Neural cell (in vitro differentiated cells): ENCODE measurements around the gene NUP210L.

ENCODE experiments used
- EP300 ChIP-seq: fragments of 450-650 bp; conservative IDR thresholded peaks from 2 replicates; pipeline ENCODE4 v1.6.1; 2014; ENCODE audit warnings: antibody characterized with exemption, mild to moderate bottlenecking, moderate library complexity; ENCODE audit not compliant: poor library complexity, severe bottlenecking
- MXI1 ChIP-seq: fragments of 450-650 bp; conservative IDR thresholded peaks from 2 replicates; pipeline ENCODE4 v1.6.1; 2014; ENCODE audit warnings: antibody characterized with exemption, mild to moderate bottlenecking; ENCODE audit not compliant: poor library complexity, severe bottlenecking
- POLR2AphosphoS5 ChIP-seq: IDR thresholded peaks from 2 replicates; pipeline ENCODE4 v1.6.1; 2012
- SMC3 ChIP-seq: fragments of 450-650 bp; conservative IDR thresholded peaks from 2 replicates; pipeline ENCODE4 v1.6.1; 2014; ENCODE audit warnings: antibody characterized with exemption, mild to moderate bottlenecking, moderate library complexity; ENCODE audit not compliant: poor library complexity
- TAF1 ChIP-seq: IDR thresholded peaks from 2 replicates; pipeline ENCODE4 v1.6.1; 2012; ENCODE audit warnings: low read depth
- TF ChIP-seq, protein P1 (sequence below): fragments of 450-650 bp; IDR thresholded peaks from 2 replicates; pipeline ENCODE4 v1.5.1; 2014; ENCODE audit warnings: antibody characterized with exemption, mild to moderate bottlenecking, moderate library complexity; ENCODE audit not compliant: poor library complexity, severe bottlenecking
- TF ChIP-seq, protein P2 (sequence below): IDR thresholded peaks from 2 replicates; pipeline ENCODE4 v1.6.1; 2012; ENCODE audit warnings: borderline replicate concordance

DNA sequence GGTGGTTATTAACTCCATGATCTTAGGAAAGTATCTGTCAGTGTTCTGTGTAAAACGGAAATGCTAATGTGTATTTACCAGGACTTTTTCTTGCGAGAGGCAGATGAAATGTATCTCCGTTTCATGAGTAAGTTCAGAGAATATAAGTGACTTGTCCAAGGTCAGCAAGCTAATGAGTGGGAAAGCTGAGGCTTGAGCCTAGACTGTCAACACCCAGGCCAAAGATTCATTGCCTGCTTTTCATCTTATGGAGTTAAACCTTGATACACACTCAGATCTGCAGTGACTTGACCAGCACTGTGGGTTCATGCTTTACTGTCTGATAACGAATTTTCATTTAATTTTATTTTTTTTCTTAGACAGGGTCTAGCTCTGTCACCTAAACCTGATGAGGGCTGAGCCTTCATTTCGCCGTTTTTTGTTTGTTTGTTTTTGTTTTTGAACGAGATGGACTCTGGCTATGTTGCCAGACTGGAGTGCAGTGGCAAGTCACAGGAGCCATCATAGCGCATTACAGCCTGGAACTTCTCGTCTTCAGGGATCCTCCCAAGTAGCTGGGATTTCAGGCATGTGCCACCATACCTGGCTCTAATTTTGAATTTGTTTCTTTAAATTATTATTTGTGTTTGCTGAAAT lies 176.5 kb downstream of the NUP210L start:
- no peak for TF ChIP-seq MXI1
- TF ChIP-seq, protein P1, sequence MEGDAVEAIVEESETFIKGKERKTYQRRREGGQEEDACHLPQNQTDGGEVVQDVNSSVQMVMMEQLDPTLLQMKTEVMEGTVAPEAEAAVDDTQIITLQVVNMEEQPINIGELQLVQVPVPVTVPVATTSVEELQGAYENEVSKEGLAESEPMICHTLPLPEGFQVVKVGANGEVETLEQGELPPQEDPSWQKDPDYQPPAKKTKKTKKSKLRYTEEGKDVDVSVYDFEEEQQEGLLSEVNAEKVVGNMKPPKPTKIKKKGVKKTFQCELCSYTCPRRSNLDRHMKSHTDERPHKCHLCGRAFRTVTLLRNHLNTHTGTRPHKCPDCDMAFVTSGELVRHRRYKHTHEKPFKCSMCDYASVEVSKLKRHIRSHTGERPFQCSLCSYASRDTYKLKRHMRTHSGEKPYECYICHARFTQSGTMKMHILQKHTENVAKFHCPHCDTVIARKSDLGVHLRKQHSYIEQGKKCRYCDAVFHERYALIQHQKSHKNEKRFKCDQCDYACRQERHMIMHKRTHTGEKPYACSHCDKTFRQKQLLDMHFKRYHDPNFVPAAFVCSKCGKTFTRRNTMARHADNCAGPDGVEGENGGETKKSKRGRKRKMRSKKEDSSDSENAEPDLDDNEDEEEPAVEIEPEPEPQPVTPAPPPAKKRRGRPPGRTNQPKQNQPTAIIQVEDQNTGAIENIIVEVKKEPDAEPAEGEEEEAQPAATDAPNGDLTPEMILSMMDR: no peak
- TF ChIP-seq, protein P2, sequence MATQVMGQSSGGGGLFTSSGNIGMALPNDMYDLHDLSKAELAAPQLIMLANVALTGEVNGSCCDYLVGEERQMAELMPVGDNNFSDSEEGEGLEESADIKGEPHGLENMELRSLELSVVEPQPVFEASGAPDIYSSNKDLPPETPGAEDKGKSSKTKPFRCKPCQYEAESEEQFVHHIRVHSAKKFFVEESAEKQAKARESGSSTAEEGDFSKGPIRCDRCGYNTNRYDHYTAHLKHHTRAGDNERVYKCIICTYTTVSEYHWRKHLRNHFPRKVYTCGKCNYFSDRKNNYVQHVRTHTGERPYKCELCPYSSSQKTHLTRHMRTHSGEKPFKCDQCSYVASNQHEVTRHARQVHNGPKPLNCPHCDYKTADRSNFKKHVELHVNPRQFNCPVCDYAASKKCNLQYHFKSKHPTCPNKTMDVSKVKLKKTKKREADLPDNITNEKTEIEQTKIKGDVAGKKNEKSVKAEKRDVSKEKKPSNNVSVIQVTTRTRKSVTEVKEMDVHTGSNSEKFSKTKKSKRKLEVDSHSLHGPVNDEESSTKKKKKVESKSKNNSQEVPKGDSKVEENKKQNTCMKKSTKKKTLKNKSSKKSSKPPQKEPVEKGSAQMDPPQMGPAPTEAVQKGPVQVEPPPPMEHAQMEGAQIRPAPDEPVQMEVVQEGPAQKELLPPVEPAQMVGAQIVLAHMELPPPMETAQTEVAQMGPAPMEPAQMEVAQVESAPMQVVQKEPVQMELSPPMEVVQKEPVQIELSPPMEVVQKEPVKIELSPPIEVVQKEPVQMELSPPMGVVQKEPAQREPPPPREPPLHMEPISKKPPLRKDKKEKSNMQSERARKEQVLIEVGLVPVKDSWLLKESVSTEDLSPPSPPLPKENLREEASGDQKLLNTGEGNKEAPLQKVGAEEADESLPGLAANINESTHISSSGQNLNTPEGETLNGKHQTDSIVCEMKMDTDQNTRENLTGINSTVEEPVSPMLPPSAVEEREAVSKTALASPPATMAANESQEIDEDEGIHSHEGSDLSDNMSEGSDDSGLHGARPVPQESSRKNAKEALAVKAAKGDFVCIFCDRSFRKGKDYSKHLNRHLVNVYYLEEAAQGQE: no peak
- no peak for TF ChIP-seq POLR2AphosphoS5
- TF ChIP-seq EP300: no peak
- no peak for TF ChIP-seq SMC3
- TF ChIP-seq TAF1: no peak
